GM21423 (cell line): Measurements from ENCODE around the gene UTF1.
"Not testable (repeated sequence)": the region's sequence is repeated elsewhere in the genome, so short reads cannot be mapped to it uniquely, and the experiment has no call there.

Source experiments
- ATAC-seq: cut with Tn5 transposase; IDR thresholded peaks from one replicate; pipeline ENCODE4 v1.9.1; 2021; ENCODE audit warnings: mild to moderate bottlenecking, moderate library complexity; ENCODE audit not compliant: unreplicated experiment

UTF1 gene

GRCh38 chr10:133208466-133208865 lies 21.6 kb upstream of the UTF1 start:
- ATAC-seq: no peak

GRCh38 chr10:133209117-133209516 lies 20.9 kb upstream of the UTF1 start:
- ATAC-seq: no peak

GRCh38 chr10:133209641-133210040 lies 20.4 kb upstream of the UTF1 start:
- no peak for ATAC-seq

GRCh38 chr10:133210398-133211140 lies 19.4 kb upstream of the UTF1 start:
- no peak for ATAC-seq

GRCh38 chr10:133211141-133211830 lies 18.7 kb upstream of the UTF1 start:
- no peak for ATAC-seq

- no peak for ATAC-seq
Observed at GRCh38 chr10:133211959-133212852, 17.8 kb upstream of the UTF1 start.

- no peak for ATAC-seq
Observed at GRCh38 chr10:133212853-133213494, 17.0 kb upstream of the UTF1 start.

GRCh38 chr10:133213641-133214467 lies 16.2 kb upstream of the UTF1 start:
- ATAC-seq: no peak

GRCh38 chr10:133214468-133215410 lies 15.3 kb upstream of the UTF1 start:
- ATAC-seq: no peak

- ATAC-seq: no peak
Observed at GRCh38 chr10:133215586-133215985, 14.4 kb upstream of the UTF1 start.

- no peak for ATAC-seq
Observed at GRCh38 chr10:133216776-133217175, 13.2 kb upstream of the UTF1 start.

- ATAC-seq: no peak
Observed at GRCh38 chr10:133217800-133218589, 12.0 kb upstream of the UTF1 start.

GRCh38 chr10:133218891-133219290 lies 11.1 kb upstream of the UTF1 start:
- ATAC-seq: no peak

- no peak for ATAC-seq
Observed at GRCh38 chr10:133219782-133220181, 10.2 kb upstream of the UTF1 start.

- ATAC-seq: no peak
Observed at GRCh38 chr10:133221331-133221730, 8.7 kb upstream of the UTF1 start.

- ATAC-seq: not testable (repeated sequence)
Observed at GRCh38 chr10:133221756-133222155, 8.3 kb upstream of the UTF1 start.

- no peak for ATAC-seq
Observed at GRCh38 chr10:133224076-133224475, 5.9 kb upstream of the UTF1 start.

GRCh38 chr10:133224756-133225372 lies 5.2 kb upstream of the UTF1 start:
- ATAC-seq: no peak
